ENCODE measurements around the gene GID4. TPM values are rescaled to one million over a fixed set of nuclear protein-coding genes. Genes with fewer than 3 reads are reported as not detected.

The GID4 gene
- total and polyA plus RNA-seq, 2 of the 13 experiments (the other 11 are each of a cell fraction or from before 2014, with no cell fraction given): 4.3 to 6.1 TPM

DNA sequence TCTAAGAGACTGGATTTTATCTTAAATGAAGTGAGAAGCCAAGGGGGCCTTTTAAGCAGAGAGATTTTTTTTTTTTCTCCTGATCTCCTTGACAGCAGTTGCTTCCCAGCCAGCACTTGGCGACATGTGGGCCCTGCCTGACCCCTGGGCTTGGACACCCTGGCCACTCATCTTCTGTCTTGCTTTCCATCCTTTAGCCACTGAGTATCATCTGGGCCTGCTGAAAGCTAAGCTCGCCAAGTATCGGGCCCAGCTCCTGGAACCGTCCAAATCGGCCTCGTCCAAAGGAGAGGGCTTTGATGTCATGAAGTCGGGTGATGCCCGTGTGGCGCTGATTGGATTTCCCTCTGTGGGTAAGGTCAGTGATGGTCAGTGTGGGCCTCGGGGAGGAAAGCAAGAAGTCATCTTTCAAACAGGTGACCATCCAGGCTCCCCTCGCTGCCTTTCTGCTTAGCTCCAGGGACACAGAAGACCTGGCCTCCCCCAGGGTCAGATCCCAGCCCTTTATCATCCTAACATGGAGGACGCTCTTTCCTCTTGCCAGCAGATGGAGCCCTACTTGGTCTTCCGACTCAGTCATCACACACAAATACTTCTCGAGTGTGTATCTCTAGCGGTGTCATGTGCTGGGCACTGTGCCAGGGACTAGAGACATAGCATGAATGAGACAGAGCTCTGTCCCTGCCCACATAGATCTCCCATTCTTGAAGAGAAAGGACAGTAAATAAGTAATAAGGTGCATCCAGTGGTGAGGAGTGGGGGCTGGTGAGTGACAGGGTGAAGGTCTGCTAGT, 54.6 kb downstream of the GID4 start:
- in situ Hi-C loops (cut with HindIII; ENCODE audit: extremely low pct_ligation_motif_present, low pct_unique_long_range_greater_than_20kb) (no loop called here), intact Hi-C loops (cut with micrococcal nuclease; ENCODE audit: unreplicated experiment) (no loop called here)
- ChIA-PET CTCF (ENCODE audit: low intra/inter-chr PET ratio, low total read pairs) (no interaction called here), POLR2A (no interaction called here)
- Histone ChIP-seq H3K4me1 (ENCODE audit: insufficient read depth, low read length) (peaks cover 11% of the 10 kb centered on the region), H2AFZ (ENCODE audit: low read length) (no peak overlapping the region), H4K20me1 (ENCODE audit: insufficient read depth, low read length) (no peaks in the 10 kb centered on the region), H3K27me3 (ENCODE audit: control insufficient read depth in 1 of 2, insufficient read depth in 2 of 2, low read length in 2 of 2) (no peaks in the 10 kb centered on the region), H3K9ac (ENCODE audit: insufficient read depth, low read depth, low read length) (no peak overlapping the region), H3K4me3 (replicated peaks in 1 of 3; ENCODE audit: insufficient read depth in 1 of 3, low read depth in 2 of 3, low read length in 3 of 3) (no peak overlapping the region), H3K79me2 (ENCODE audit: insufficient read depth, low read length) (peaks cover 5% of the 10 kb centered on the region), H3K4me2 (ENCODE audit: low read depth, low read length) (no peak overlapping the region), H3K36me3 (replicated peaks in 1 of 2; ENCODE audit: control insufficient read depth in 1 of 2, insufficient read depth in 2 of 2, low read length in 2 of 2) (peaks cover 16 to 29% of the 10 kb centered on the region in 2 experiments), H3K27ac (ENCODE audit: extremely low read length, insufficient read depth, low read length) (no peak overlapping the region), H3K9me3 (ENCODE audit: low read length) (no peaks in the 10 kb centered on the region)
- ATAC-seq: peak; percentile 83
- peak; percentile 84 for FAIRE-seq
- DNase-seq (ENCODE audit: low spot score): peak; percentile 78
- WGBS (ENCODE audit: low lambda C conversion rate): 80% methylated on average over 14 of the region's 15 CpGs
- BruUV-seq (replicated peaks): no TSS peak
- TF ChIP-seq, protein P1, sequence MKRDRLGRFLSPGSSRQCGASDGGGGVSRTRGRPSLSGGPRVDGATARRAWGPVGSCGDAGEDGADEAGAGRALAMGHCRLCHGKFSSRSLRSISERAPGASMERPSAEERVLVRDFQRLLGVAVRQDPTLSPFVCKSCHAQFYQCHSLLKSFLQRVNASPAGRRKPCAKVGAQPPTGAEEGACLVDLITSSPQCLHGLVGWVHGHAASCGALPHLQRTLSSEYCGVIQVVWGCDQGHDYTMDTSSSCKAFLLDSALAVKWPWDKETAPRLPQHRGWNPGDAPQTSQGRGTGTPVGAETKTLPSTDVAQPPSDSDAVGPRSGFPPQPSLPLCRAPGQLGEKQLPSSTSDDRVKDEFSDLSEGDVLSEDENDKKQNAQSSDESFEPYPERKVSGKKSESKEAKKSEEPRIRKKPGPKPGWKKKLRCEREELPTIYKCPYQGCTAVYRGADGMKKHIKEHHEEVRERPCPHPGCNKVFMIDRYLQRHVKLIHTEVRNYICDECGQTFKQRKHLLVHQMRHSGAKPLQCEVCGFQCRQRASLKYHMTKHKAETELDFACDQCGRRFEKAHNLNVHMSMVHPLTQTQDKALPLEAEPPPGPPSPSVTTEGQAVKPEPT (CRISPR knock-in tag; IDR thresholded peaks at IDR 0.05; ENCODE audit: low read depth): no peak
- TF ChIP-seq, protein P2, sequence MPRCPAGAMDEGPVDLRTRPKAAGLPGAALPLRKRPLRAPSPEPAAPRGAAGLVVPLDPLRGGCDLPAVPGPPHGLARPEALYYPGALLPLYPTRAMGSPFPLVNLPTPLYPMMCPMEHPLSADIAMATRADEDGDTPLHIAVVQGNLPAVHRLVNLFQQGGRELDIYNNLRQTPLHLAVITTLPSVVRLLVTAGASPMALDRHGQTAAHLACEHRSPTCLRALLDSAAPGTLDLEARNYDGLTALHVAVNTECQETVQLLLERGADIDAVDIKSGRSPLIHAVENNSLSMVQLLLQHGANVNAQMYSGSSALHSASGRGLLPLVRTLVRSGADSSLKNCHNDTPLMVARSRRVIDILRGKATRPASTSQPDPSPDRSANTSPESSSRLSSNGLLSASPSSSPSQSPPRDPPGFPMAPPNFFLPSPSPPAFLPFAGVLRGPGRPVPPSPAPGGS (CRISPR knock-in tag; IDR thresholded peaks at IDR 0.05): no peak
- TF ChIP-seq ZNF569 (CRISPR knock-in tag; IDR thresholded peaks at IDR 0.05; ENCODE audit: borderline replicate concordance): no peak
- TF ChIP-seq, protein P3, sequence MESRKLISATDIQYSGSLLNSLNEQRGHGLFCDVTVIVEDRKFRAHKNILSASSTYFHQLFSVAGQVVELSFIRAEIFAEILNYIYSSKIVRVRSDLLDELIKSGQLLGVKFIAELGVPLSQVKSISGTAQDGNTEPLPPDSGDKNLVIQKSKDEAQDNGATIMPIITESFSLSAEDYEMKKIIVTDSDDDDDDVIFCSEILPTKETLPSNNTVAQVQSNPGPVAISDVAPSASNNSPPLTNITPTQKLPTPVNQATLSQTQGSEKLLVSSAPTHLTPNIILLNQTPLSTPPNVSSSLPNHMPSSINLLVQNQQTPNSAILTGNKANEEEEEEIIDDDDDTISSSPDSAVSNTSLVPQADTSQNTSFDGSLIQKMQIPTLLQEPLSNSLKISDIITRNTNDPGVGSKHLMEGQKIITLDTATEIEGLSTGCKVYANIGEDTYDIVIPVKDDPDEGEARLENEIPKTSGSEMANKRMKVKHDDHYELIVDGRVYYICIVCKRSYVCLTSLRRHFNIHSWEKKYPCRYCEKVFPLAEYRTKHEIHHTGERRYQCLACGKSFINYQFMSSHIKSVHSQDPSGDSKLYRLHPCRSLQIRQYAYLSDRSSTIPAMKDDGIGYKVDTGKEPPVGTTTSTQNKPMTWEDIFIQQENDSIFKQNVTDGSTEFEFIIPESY (CRISPR knock-in tag; IDR thresholded peaks at IDR 0.05): peak; percentile 91
- TF ChIP-seq, protein P4, sequence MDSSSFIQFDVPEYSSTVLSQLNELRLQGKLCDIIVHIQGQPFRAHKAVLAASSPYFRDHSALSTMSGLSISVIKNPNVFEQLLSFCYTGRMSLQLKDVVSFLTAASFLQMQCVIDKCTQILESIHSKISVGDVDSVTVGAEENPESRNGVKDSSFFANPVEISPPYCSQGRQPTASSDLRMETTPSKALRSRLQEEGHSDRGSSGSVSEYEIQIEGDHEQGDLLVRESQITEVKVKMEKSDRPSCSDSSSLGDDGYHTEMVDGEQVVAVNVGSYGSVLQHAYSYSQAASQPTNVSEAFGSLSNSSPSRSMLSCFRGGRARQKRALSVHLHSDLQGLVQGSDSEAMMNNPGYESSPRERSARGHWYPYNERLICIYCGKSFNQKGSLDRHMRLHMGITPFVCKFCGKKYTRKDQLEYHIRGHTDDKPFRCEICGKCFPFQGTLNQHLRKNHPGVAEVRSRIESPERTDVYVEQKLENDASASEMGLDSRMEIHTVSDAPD (CRISPR knock-in tag; IDR thresholded peaks at IDR 0.05): no peak
- TF ChIP-seq ZNF781 (CRISPR knock-in tag; IDR thresholded peaks at IDR 0.05; ENCODE audit: borderline replicate concordance, not compliant biosample characterization): peak; percentile 24
- no peak for TF ChIP-seq ZNF678 (CRISPR knock-in tag; IDR thresholded peaks at IDR 0.05)
- TF ChIP-seq SNAI1 (CRISPR knock-in tag; IDR thresholded peaks at IDR 0.05; ENCODE audit: borderline replicate concordance): no peak
- no peak for TF ChIP-seq FOXA3 (CRISPR knock-in tag; IDR thresholded peaks at IDR 0.05)
- TF ChIP-seq HOXD1 (CRISPR knock-in tag; IDR thresholded peaks at IDR 0.05): no peak
- TF ChIP-seq ZNF879 (CRISPR knock-in tag; IDR thresholded peaks at IDR 0.05): no peak
- no peak for TF ChIP-seq KLF15 (CRISPR knock-in tag; IDR thresholded peaks at IDR 0.05; ENCODE audit: borderline replicate concordance)
- TF ChIP-seq ZNF775 (CRISPR knock-in tag; IDR thresholded peaks at IDR 0.05; ENCODE audit: borderline replicate concordance): no peak
- TF ChIP-seq RAD21 (CRISPR knock-in tag; IDR thresholded peaks at IDR 0.05): peak; percentile 43; the same call in 1 of the 2 replicates
- TF ChIP-seq, protein P5, sequence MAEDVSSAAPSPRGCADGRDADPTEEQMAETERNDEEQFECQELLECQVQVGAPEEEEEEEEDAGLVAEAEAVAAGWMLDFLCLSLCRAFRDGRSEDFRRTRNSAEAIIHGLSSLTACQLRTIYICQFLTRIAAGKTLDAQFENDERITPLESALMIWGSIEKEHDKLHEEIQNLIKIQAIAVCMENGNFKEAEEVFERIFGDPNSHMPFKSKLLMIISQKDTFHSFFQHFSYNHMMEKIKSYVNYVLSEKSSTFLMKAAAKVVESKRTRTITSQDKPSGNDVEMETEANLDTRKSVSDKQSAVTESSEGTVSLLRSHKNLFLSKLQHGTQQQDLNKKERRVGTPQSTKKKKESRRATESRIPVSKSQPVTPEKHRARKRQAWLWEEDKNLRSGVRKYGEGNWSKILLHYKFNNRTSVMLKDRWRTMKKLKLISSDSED (CRISPR knock-in tag; IDR thresholded peaks at IDR 0.05): no peak
- peak; percentile 21; the same call in 1 of the 2 replicates for TF ChIP-seq BHLHE40 (IDR thresholded peaks at IDR 0.05; ENCODE audit: low read length)

All from HepG2 (cell line).